Gastrocnemius medialis (tissue), 4 donors: ENCODE data around the gene MALRD1.

Experiments used
- CTCF ChIP-seq, 5 experiments: fragments of 450-650 bp in 3 of 5; fragments of 200-600 bp in 2 of 5; sonication (generic) in 2 of 5; IDR thresholded peaks in 4 of 5; conservative IDR thresholded peaks in 1 of 5; 1 replicate in 4 of 5; 2 replicates in 1 of 5; pipeline ENCODE4 v1.5.1; 2016 to 2019; ENCODE audit warnings: antibody characterized with exemption in 5 of 5, mild to moderate bottlenecking in 3 of 5, moderate library complexity in 3 of 5
- POLR2A ChIP-seq, 2 donors: fragments of 450-650 bp; IDR thresholded peaks; one replicate each; pipeline ENCODE4 v1.6.1; 2017; ENCODE audit warnings: antibody characterized with exemption in 2 of 2, mild to moderate bottlenecking in 2 of 2, moderate library complexity in 2 of 2

DNA sequence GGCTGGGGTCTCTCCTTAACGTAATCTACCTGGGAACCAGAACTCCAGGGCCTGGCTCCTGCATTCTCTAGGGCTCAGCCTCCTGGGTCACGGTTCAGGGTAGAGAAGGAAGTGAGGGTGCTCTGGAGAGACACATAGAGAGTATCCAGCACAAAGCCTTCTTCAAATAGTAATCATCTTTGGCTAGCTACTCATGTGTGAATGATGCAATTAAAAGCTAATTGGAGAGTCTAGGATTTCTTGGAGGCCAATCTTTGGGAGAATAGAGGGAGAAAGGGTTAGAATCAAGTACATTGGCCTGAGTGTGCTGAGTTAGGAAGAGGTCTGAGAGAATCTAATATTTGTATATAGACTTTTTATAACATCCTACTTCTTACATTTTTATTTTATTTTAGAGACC, 24.0 kb upstream of the MALRD1 start:
- TF ChIP-seq CTCF (IDR thresholded peaks at IDR 0.05 in 4 of 5, conservative IDR thresholded peaks at IDR 0.05 in 1 of 5) (no peak), POLR2A (IDR thresholded peaks at IDR 0.05) (no peak)
